Kidney (tissue), 22 donors: ENCODE data around the gene MYF5. TPM values are rescaled to one million over a fixed set of nuclear protein-coding genes. Genes with fewer than 3 reads are reported as not detected.
"Not testable (repeated sequence)": the region's sequence is repeated elsewhere in the genome, so short reads cannot be mapped to it uniquely, and the experiment has no call there.

Source experiments
- DNase-seq, 5 donors: peaks; one replicate each; pipeline ENCODE4 v3.0.0-alpha.2; 2013 to 2020
- FAIRE-seq: peaks from 2 replicates; lab custom pipeline; 2012; peaks lifted over from hg19 to GRCh38; lab: Jason Lieb, UNC
- H3K27ac ChIP-seq, 2 donors: one replicate each; pipeline ENCODE4 v1.7.0; 2013; ENCODE audit warnings: low read depth in 2 of 2, low read length in 2 of 2, inconsistent platforms in 1 of 2
- H3K27me3 ChIP-seq: one replicate; pipeline ENCODE4 v1.7.1; 2013; ENCODE audit warnings: low read length, inconsistent platforms; ENCODE audit not compliant: control insufficient read depth, insufficient read depth
- H3K36me3 ChIP-seq, 3 donors: one replicate each; pipeline versions ENCODE4 v1.7.0 to v1.7.1; 2013; ENCODE audit warnings: low read length in 3 of 3, control low read depth in 1 of 3, inconsistent platforms in 1 of 3; ENCODE audit not compliant: insufficient read depth in 3 of 3, control insufficient read depth in 2 of 3
- H3K4me1 ChIP-seq, 3 donors: one replicate each; pipeline versions ENCODE4 v1.7.0 to v1.7.1; 2013; ENCODE audit warnings: low read length in 3 of 3, inconsistent platforms in 1 of 3, low read depth in 1 of 3; ENCODE audit not compliant: control insufficient read depth in 2 of 3, insufficient read depth in 2 of 3
- H3K4me3 ChIP-seq, 3 donors: one replicate each; pipeline versions ENCODE4 v1.7.0 to v1.8.1; 2013; ENCODE audit warnings: low read length in 3 of 3, control low read depth in 1 of 3, inconsistent platforms in 1 of 3
- H3K9ac ChIP-seq, 3 donors: one replicate each; pipeline versions ENCODE4 v1.7.0 to v1.7.1; 2013; ENCODE audit warnings: low read length in 3 of 3, control low read depth in 1 of 3, inconsistent platforms in 1 of 3
- H3K9me3 ChIP-seq, 3 donors: one replicate each; pipeline versions ENCODE4 v1.7.0 to v1.7.1; 2013; ENCODE audit warnings: low read length in 3 of 3, control low read depth in 1 of 3, inconsistent platforms in 1 of 3; ENCODE audit not compliant: control insufficient read depth in 2 of 3, insufficient read depth in 1 of 3
- intact Hi-C: fragments of 100-400 bp; cut with DNase I; formaldehyde crosslinking; loops from one replicate; pipeline ENCODE4 v1.11.1; 2022
- long read RNA-seq, 10 donors: library from polyadenylated mRNA in 1 of 10; unstranded in 1 of 10; transcript quantifications; one replicate each; pipeline ENCODE4 v2.0.0 and lab custom pipeline, GENCODE V29; 2021 to 2026
- polyA plus RNA-seq: library from polyadenylated mRNA; stranded (reverse); fragments of 350-450 nt; fragmentation: Illumina TruSeq; extraction: RNeasy Lipid Tissue Mini Kit (QIAGEN cat#74804); gene quantifications from one replicate; pipeline ENCODE4 v1.2.3, GENCODE V29; 2014; ENCODE audit warnings: low read depth, low replicate concordance; ENCODE audit not compliant: insufficient read depth
- total RNA-seq: library from RNA; stranded (reverse); fragmentation: NEBNext Ultra II Directional; extraction: Animal tissue kit (Norgen Biotek cat#: 25700); gene quantifications from one replicate; pipeline ENCODE4 v1.2.1, GENCODE V29; 2021
- TF ChIP-seq, protein P1 (sequence below): IDR thresholded peaks from 3 replicates; pipeline ENCODE4 v1.5.1; 2012; ENCODE audit warnings: mild to moderate bottlenecking, moderate library complexity, borderline replicate concordance; ENCODE audit not compliant: insufficient read depth; ENCODE audit errors: extremely low read depth
- donor health status: control.
- donor health status: control.
- donor health status: control.
- donor health status: control.
- donor health status: control.
- donor health status: DM: yes; HTN: yes; CAD: no.
- donor health status: Normal renal cell carcinoma (clear cell type).

MYF5 gene
- not detected for total RNA-seq
- not detected for polyA plus RNA-seq
- long read RNA-seq, donor 1: 0 reads
- long read RNA-seq, donor 2: 0 reads
- long read RNA-seq, donor 3: 0 reads
- long read RNA-seq, donor 4: 0 reads
- long read RNA-seq, donor 5: 0 reads
- long read RNA-seq, donor 6: 0 reads
- long read RNA-seq, donor 7: 0 reads
- long read RNA-seq, donor 8: 0 reads
- long read RNA-seq, donor 9: 0 reads
- long read RNA-seq, donor 10: 0 reads

DNA sequence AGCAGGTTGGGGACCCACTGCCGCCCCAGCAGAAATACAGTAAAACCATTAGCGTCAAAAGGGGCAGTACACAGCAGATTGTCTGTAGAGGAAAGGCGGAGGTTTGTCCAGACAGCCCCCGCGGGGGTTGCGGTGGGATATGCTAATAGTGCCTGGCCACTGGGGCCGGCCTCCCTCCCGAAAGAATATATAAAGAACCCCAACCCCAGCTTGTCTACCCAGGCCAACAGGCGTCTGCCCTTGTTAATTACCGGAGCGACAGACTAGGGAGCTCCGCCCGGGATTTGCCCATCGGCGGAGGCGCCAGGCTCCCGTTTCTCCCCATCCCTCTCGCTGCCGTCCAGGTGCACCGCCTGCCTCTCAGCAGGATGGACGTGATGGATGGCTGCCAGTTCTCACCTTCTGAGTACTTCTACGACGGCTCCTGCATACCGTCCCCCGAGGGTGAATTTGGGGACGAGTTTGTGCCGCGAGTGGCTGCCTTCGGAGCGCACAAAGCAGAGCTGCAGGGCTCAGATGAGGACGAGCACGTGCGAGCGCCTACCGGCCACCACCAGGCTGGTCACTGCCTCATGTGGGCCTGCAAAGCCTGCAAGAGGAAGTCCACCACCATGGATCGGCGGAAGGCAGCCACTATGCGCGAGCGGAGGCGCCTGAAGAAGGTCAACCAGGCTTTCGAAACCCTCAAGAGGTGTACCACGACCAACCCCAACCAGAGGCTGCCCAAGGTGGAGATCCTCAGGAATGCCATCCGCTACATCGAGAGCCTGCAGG, at the start of gene MYF5:
TSS of gene MYF5 (plus strand) at position 217 of the 774 bp plus-strand sequence. CDS start at position 369, 152 bp downstream.
- Histone ChIP-seq H3K9me3 (no peaks in the 10 kb centered on the region), H3K9ac (no peak within 1 kb of the TSS), H3K27ac (no peak within 1 kb of the TSS), H3K4me3 (no peak within 1 kb of the TSS), H3K36me3 (no peaks in the 10 kb centered on the region), H3K4me1 (peaks cover 0 to 3% (median 0%) of the 10 kb centered on the region in 3 donors), H3K27me3 (peaks cover 36% of the 10 kb centered on the region)
- intact Hi-C loops: no loop called here
- DNase-seq: peak in 2 of 5 donors; percentile 6 to 56
- TF ChIP-seq, protein P1, sequence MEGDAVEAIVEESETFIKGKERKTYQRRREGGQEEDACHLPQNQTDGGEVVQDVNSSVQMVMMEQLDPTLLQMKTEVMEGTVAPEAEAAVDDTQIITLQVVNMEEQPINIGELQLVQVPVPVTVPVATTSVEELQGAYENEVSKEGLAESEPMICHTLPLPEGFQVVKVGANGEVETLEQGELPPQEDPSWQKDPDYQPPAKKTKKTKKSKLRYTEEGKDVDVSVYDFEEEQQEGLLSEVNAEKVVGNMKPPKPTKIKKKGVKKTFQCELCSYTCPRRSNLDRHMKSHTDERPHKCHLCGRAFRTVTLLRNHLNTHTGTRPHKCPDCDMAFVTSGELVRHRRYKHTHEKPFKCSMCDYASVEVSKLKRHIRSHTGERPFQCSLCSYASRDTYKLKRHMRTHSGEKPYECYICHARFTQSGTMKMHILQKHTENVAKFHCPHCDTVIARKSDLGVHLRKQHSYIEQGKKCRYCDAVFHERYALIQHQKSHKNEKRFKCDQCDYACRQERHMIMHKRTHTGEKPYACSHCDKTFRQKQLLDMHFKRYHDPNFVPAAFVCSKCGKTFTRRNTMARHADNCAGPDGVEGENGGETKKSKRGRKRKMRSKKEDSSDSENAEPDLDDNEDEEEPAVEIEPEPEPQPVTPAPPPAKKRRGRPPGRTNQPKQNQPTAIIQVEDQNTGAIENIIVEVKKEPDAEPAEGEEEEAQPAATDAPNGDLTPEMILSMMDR: no peak
- FAIRE-seq: no peak

DNA sequence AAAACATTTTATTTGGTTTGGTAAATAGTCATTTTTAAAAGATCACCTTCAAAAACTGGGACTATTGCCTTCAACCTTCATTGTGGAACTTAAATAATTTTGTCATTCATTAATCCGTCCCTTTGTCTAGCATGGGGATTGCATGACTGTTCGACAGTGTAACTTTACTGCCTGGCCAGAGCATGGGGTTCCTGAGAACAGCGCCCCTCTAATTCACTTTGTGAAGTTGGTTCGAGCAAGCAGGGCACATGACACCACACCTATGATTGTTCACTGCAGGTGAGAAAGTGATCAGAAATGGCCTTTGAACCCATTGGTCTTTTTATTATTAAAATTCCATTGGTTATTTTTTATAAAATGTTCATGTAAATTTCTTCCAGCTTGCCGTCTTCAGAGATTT, 46.5 kb upstream of the MYF5 start:
- no peaks in the 10 kb centered on the region for H3K9me3 ChIP-seq
- no peak for FAIRE-seq
- no peaks in the 10 kb centered on the region for H3K4me1 ChIP-seq
- H3K27ac ChIP-seq: no peak overlapping the region
- no peaks in the 10 kb centered on the region for H3K36me3 ChIP-seq
- no peaks in the 10 kb centered on the region for H3K27me3 ChIP-seq
- H3K9ac ChIP-seq: no peak overlapping the region
- no peak overlapping the region for H3K4me3 ChIP-seq
- TF ChIP-seq, protein P1: no peak
- no peak for DNase-seq
- intact Hi-C loops: no loop called here

DNA sequence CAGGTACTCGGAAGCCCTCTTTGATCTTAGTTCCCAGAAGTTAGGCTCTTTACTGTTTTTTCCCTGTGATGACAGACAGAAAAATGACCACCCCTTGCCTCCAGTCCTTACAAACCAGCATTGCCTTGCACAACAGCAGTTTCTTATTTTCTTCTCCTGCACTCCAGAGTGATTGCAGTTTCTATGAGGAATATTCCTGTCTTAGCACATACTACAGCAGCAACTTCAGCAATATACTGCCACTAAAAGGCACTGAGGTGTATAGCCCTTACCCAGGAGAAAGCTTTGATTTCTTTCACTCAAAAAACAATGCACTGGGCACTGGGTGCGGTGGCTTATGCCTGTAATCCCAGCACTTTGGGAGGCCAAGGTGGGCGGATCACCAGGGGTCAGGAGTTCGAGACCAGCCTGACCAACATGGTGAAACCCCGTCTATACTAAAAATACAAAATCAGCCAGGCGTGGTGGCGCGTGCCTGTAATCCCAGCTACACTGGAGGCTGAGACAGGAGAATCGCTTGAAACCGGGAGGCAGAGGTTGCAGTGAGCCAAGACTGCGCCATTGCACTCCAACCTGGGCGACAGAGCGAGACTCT, 40.6 kb upstream of the MYF5 start:
- H3K9ac ChIP-seq, H3K36me3 ChIP-seq, H3K4me3 ChIP-seq, H3K27me3 ChIP-seq, H3K9me3 ChIP-seq, intact Hi-C loops, H3K4me1 ChIP-seq, H3K27ac ChIP-seq, FAIRE-seq: not testable (repeated sequence)
- peak in 1 of 5 donors; percentile 29 for DNase-seq

DNA sequence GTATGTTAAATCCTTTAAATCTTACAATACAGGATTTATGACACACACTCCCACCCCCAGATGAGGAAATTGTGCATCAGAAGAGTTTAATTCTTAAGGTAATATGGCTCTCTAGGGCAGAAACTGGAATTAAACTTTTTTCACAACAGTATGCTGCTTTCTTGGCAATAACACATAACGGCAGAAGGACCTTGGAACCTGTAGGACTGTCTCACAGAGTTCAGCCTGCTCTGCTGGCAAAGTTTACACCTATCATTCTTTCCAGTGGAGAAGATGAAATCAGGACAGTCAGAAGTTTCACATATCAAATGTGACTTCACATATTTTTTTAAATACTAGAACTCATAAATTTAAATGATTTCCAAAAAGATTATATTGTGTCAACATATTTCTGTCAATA, 39.9 kb upstream of the MYF5 start:
- H3K27me3 ChIP-seq: no peaks in the 10 kb centered on the region

More for the DNA sequence above, 39.9 kb upstream of the MYF5 start:
- H3K27ac ChIP-seq: no peak overlapping the region
- no peaks in the 10 kb centered on the region for H3K4me1 ChIP-seq
- no peak overlapping the region for H3K4me3 ChIP-seq
- TF ChIP-seq, protein P1: no peak
- intact Hi-C loops: no loop called here
- no peak overlapping the region for H3K9ac ChIP-seq
- DNase-seq (no peak), FAIRE-seq (no peak)
- no peaks in the 10 kb centered on the region for H3K36me3 ChIP-seq
- no peaks in the 10 kb centered on the region for H3K9me3 ChIP-seq
